Endodermal cell (in vitro differentiated cells): ENCODE data around the gene CCDC9B. TPM values are rescaled to one million over a fixed set of nuclear protein-coding genes. Genes with fewer than 3 reads are reported as not detected.

ENCODE experiments used
- DNase-seq: peaks from one replicate; pipeline ENCODE4 v3.0.0-alpha.2; 2017
- H3K27ac ChIP-seq: 2 replicates; pipeline ENCODE4 v1.5.1; 2013; ENCODE audit warnings: mild to moderate bottlenecking, low read depth, low read length, moderate library complexity
- H3K27me3 ChIP-seq: 2 replicates; pipeline ENCODE4 v1.6.1; 2013; ENCODE audit warnings: mild to moderate bottlenecking, low read length, moderate library complexity; ENCODE audit not compliant: insufficient read depth, control insufficient read depth, poor library complexity, severe bottlenecking
- H3K36me3 ChIP-seq: 2 replicates; pipeline ENCODE4 v1.7.0; 2013; ENCODE audit warnings: mild to moderate bottlenecking, low read length, moderate library complexity; ENCODE audit not compliant: control insufficient read depth, insufficient read depth
- H3K4me1 ChIP-seq: one replicate; pipeline ENCODE4 v1.7.0; 2013; ENCODE audit warnings: low read length; ENCODE audit not compliant: control insufficient read depth, insufficient read depth
- H3K4me3 ChIP-seq: 2 replicates; pipeline ENCODE4 v1.5.1; 2013; ENCODE audit warnings: mild to moderate bottlenecking, low read length, moderate library complexity
- H3K9ac ChIP-seq: 2 replicates; pipeline ENCODE4 v1.6.1; 2013; ENCODE audit warnings: mild to moderate bottlenecking, low read length, moderate library complexity; ENCODE audit not compliant: poor library complexity, severe bottlenecking; ENCODE audit errors: extremely low read depth
- H3K9me3 ChIP-seq: 2 replicates; pipeline ENCODE4 v1.6.1; 2013; ENCODE audit warnings: mild to moderate bottlenecking, low read length, moderate library complexity; ENCODE audit not compliant: control insufficient read depth
- H3K27ac Mint-ChIP-seq: 2 replicates; pipeline ENCODE4 v1.8.0; 2020; ENCODE audit warnings: mixed read lengths
- H3K27me3 Mint-ChIP-seq: 2 replicates; pipeline ENCODE4 v1.8.0; 2021; ENCODE audit warnings: mild to moderate bottlenecking, mixed read lengths; ENCODE audit not compliant: insufficient read depth
- H3K36me3 Mint-ChIP-seq: 2 replicates; pipeline ENCODE4 v1.8.0; 2020; ENCODE audit warnings: low read depth, mixed read lengths
- H3K4me1 Mint-ChIP-seq: 2 replicates; pipeline ENCODE4 v1.8.0; 2020; ENCODE audit warnings: mixed read lengths
- H3K4me3 Mint-ChIP-seq: 2 replicates; pipeline ENCODE4 v1.8.0; 2020; ENCODE audit warnings: mild to moderate bottlenecking, moderate library complexity, mixed read lengths
- H3K9me3 Mint-ChIP-seq: 2 replicates; pipeline ENCODE4 v1.8.0; 2020; ENCODE audit warnings: mild to moderate bottlenecking, mixed read lengths
- WGBS, 2 experiments: methylation state at CpG; one replicate each; pipeline versions ENCODE4 v1.1.5 to v1.1.7; 2013; ENCODE audit warnings: missing lambda C conversion rate in 2 of 2, mixed read lengths in 1 of 2; ENCODE audit not compliant: insufficient coverage in 1 of 2, insufficient read length in 1 of 2; 5-methylcytosine and 5-hydroxymethylcytosine counted together
- total RNA-seq, 2 donors: library from RNA; stranded (reverse); fragmentation: NEBNext Ultra II Directional in 1 of 2; extraction: Animal tissue kit (Norgen Biotek cat#: 25700) in 1 of 2; gene quantifications; 2 replicates in 1 of 2; 3 replicates in 1 of 2; pipeline ENCODE4 v1.2.1, GENCODE V29; 2021
- TF ChIP-seq, protein P1 (sequence below): fragments of 200-600 bp; sonication (generic); conservative IDR thresholded peaks from 2 replicates; pipeline ENCODE4 v1.5.0; 2021; ENCODE audit warnings: antibody characterized with exemption, mild to moderate bottlenecking

CCDC9B gene
- total RNA-seq, 2 donors from 2014 or later: 0.15 to 0.42 TPM

DNA sequence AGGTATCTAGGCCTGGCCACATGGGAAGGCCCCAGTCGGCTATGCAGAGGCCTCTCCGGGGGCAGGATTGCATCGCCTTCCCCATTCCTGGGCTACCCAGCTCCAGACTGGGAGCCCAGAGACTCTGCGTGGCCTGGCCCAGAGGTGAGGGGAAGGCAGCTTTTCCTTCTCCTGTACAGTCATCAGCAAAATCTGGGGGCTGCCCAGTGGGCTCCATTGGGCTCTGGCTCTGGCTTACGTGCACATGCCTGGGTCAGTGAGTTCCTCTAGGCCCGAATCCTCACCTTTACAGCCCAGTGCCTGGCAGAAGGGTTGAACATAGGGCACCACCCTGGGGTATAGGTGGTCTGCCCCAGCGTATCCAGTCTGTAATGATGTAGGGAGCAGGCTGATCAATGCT lies 53.9 kb downstream of the CCDC9B start:
- WGBS, 2 experiments: 71 to 83% methylated on average over 1 to 7 of the region's 7 CpGs
- no peak overlapping the region for H3K4me3 ChIP-seq
- peaks cover 2% of the 10 kb centered on the region for H3K4me1 Mint-ChIP-seq
- H3K4me1 ChIP-seq: no peaks in the 10 kb centered on the region
- TF ChIP-seq, protein P1, sequence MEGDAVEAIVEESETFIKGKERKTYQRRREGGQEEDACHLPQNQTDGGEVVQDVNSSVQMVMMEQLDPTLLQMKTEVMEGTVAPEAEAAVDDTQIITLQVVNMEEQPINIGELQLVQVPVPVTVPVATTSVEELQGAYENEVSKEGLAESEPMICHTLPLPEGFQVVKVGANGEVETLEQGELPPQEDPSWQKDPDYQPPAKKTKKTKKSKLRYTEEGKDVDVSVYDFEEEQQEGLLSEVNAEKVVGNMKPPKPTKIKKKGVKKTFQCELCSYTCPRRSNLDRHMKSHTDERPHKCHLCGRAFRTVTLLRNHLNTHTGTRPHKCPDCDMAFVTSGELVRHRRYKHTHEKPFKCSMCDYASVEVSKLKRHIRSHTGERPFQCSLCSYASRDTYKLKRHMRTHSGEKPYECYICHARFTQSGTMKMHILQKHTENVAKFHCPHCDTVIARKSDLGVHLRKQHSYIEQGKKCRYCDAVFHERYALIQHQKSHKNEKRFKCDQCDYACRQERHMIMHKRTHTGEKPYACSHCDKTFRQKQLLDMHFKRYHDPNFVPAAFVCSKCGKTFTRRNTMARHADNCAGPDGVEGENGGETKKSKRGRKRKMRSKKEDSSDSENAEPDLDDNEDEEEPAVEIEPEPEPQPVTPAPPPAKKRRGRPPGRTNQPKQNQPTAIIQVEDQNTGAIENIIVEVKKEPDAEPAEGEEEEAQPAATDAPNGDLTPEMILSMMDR: no peak
- H3K36me3 ChIP-seq: no peaks in the 10 kb centered on the region
- H3K27ac Mint-ChIP-seq: no peak overlapping the region
- H3K36me3 Mint-ChIP-seq: no peaks in the 10 kb centered on the region
- H3K27me3 ChIP-seq: peaks cover 100% of the 10 kb centered on the region
- H3K9me3 Mint-ChIP-seq: no peaks in the 10 kb centered on the region
- no peak for DNase-seq
- H3K27ac ChIP-seq: no peak overlapping the region
- no peak overlapping the region for H3K4me3 Mint-ChIP-seq
- peaks cover 88% of the 10 kb centered on the region for H3K27me3 Mint-ChIP-seq
- no peak overlapping the region for H3K9ac ChIP-seq
- H3K9me3 ChIP-seq: no peaks in the 10 kb centered on the region

DNA sequence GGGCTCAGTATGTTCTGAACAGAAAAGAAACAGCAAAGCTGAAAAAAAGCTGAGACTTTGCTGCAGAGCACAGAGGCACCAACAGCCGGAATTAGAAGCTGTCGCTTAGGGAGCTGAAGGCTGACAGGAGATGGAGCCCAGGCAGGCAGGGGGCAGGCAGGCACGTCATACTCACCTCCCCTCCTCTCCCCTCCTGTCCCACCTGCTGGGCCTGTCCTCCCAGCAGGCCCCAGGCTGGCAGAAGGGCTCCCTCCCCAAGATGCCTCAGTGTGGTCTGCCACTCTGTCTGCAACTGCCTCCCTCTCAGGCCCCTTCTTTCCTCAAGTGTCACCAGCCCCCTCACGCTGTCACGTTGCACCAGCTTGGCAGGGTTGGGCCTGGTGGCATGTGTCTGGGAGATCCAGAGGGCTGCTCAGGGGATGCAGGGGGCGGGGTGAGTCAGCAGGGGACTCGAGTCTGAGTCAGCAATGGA lies 54.6 kb downstream of the CCDC9B start:
- H3K27me3 ChIP-seq: peaks cover 100% of the 10 kb centered on the region
- Mint-ChIP-seq H3K9me3 (no peaks in the 10 kb centered on the region), H3K4me1 (peaks cover 3% of the 10 kb centered on the region), H3K27ac (no peak overlapping the region), H3K27me3 (peaks cover 88% of the 10 kb centered on the region), H3K36me3 (no peaks in the 10 kb centered on the region), H3K4me3 (no peak overlapping the region)
- no peaks in the 10 kb centered on the region for H3K36me3 ChIP-seq
- H3K9me3 ChIP-seq: no peaks in the 10 kb centered on the region
- no peak for DNase-seq
- TF ChIP-seq, protein P1: no peak
- no peak overlapping the region for H3K9ac ChIP-seq
- 50 to 62% methylated on average over 3 to 7 of the region's 7 CpGs for WGBS, 2 experiments
- H3K27ac ChIP-seq: no peak overlapping the region
- H3K4me1 ChIP-seq: no peaks in the 10 kb centered on the region
- no peak overlapping the region for H3K4me3 ChIP-seq

DNA sequence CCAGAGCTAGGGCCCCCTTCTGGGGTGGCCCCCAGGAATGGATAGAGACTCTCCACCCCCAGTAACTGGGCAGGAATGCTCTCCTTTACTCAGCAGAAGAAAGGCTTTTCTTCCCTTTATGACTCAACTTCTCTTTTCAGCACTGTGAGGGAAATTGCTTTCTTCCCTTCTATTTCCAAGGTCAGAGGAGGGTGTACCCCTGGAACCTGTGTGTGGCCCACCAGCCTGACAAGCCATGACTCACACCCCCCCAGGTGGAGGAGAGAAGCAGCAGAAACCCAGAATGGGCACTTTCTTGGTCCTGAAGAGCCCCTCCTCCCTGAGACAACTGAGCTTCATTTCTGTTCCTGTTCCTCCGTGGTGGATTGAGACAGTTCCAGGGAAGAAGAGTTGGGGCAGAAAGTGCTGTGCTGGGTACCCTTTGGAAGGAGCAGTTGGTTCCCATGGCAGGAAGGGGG lies 55.2 kb downstream of the CCDC9B start:
- H3K27me3 ChIP-seq: peaks cover 100% of the 10 kb centered on the region
- Mint-ChIP-seq H3K4me3 (no peak overlapping the region), H3K27me3 (peaks cover 90% of the 10 kb centered on the region)

More for the DNA sequence above, 55.2 kb downstream of the CCDC9B start:
- DNase-seq: no peak
- Histone ChIP-seq H3K4me3 (no peak overlapping the region), H3K9ac (no peak overlapping the region), H3K27ac (peak overlapping the region; percentile 22), H3K4me1 (no peaks in the 10 kb centered on the region), H3K36me3 (no peaks in the 10 kb centered on the region), H3K9me3 (no peaks in the 10 kb centered on the region)
- 17% methylated on average over 1 of the region's 1 CpG; no CpG with 5 or more reads in 1 of the 2 experiments for WGBS, 2 experiments
- H3K27ac Mint-ChIP-seq: no peak overlapping the region
- peaks cover 4% of the 10 kb centered on the region for H3K4me1 Mint-ChIP-seq
- H3K36me3 Mint-ChIP-seq: no peaks in the 10 kb centered on the region
- H3K9me3 Mint-ChIP-seq: no peaks in the 10 kb centered on the region
- TF ChIP-seq, protein P1: no peak
